ENCODE data around the gene FAM50B.

The FAM50B gene

DNA sequence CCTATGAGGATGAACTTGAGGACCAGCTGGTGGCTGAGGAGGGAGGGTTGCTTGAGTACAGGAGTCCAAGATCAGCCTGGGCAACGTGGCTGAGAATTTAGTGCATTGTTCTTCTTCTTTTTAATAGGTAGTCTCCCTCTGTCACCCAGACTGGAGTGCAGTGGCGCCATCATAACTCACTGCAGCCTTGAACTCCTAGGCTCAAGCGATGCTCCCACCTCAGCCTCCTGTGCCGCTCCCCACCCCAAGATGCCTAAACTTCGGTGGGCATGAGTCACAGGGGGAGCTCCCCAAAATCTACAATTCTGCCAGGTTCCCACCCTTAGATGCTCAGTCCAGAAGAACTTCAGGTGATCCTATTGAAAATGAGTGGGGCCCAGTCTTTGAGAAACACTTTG, 21.4 kb downstream of the FAM50B start:
- H3K4me3 ChIP-seq (ENCODE audit: low read depth, low read length) = no peak overlapping the region
- TF ChIP-seq, protein P1, sequence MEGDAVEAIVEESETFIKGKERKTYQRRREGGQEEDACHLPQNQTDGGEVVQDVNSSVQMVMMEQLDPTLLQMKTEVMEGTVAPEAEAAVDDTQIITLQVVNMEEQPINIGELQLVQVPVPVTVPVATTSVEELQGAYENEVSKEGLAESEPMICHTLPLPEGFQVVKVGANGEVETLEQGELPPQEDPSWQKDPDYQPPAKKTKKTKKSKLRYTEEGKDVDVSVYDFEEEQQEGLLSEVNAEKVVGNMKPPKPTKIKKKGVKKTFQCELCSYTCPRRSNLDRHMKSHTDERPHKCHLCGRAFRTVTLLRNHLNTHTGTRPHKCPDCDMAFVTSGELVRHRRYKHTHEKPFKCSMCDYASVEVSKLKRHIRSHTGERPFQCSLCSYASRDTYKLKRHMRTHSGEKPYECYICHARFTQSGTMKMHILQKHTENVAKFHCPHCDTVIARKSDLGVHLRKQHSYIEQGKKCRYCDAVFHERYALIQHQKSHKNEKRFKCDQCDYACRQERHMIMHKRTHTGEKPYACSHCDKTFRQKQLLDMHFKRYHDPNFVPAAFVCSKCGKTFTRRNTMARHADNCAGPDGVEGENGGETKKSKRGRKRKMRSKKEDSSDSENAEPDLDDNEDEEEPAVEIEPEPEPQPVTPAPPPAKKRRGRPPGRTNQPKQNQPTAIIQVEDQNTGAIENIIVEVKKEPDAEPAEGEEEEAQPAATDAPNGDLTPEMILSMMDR (IDR thresholded peaks at IDR 0.05; ENCODE audit: insufficient read depth, low read depth, low read length, missing control alignments) = no peak

DNA sequence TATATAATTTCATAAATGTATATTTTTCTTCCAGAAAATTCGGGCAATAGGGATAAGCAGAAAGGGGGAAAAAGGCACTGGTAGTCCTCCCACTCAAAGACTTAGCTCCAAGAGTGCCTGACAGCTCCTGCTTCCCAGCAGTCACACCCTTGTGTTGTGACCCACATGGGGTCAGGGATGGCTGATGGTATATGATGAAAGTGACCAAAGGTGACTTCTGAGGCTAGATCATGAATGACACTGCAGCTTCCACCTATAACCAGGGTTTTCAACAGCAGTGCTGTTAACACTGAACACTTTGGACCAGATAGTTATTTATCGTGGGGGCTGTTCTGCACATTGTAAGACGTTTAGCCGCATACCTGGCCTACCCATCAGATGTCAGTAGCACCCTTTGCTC, 22.3 kb downstream of the FAM50B start:
- no peak for DNase-seq (ENCODE audit: low read depth)
- TF ChIP-seq, protein P1 (IDR thresholded peaks at IDR 0.05; ENCODE audit: insufficient read depth, low read depth, low read length, missing control alignments) = no peak
- H3K4me3 ChIP-seq (ENCODE audit: low read depth, low read length) = no peak overlapping the region

More for the DNA sequence above, 21.4 kb downstream of the FAM50B start:
- DNase-seq (ENCODE audit: low read depth) = no peak

GRCh38 chr6:3871939-3872338, 22.8 kb downstream of the FAM50B start:
- TF ChIP-seq, protein P1 (IDR thresholded peaks at IDR 0.05; ENCODE audit: insufficient read depth, low read depth, low read length, missing control alignments) = no peak
- DNase-seq (ENCODE audit: low read depth) = no peak
- no peak overlapping the region for H3K4me3 ChIP-seq (ENCODE audit: low read depth, low read length)

- no peak for DNase-seq (ENCODE audit: low read depth)
- TF ChIP-seq, protein P1 (IDR thresholded peaks at IDR 0.05; ENCODE audit: insufficient read depth, low read depth, low read length, missing control alignments) = no peak
Measured at GRCh38 chr6:3872370-3872854, 23.2 kb downstream of the FAM50B start.

GRCh38 chr6:3873051-3873450, 23.9 kb downstream of the FAM50B start:
- TF ChIP-seq, protein P1 (IDR thresholded peaks at IDR 0.05; ENCODE audit: insufficient read depth, low read depth, low read length, missing control alignments) = no peak
- no peak overlapping the region for H3K4me3 ChIP-seq (ENCODE audit: low read depth, low read length)
- DNase-seq (ENCODE audit: low read depth) = no peak

More at GRCh38 chr6:3872370-3872854, 23.2 kb downstream of the FAM50B start:
- H3K4me3 ChIP-seq (ENCODE audit: low read depth, low read length) = no peak overlapping the region

DNA sequence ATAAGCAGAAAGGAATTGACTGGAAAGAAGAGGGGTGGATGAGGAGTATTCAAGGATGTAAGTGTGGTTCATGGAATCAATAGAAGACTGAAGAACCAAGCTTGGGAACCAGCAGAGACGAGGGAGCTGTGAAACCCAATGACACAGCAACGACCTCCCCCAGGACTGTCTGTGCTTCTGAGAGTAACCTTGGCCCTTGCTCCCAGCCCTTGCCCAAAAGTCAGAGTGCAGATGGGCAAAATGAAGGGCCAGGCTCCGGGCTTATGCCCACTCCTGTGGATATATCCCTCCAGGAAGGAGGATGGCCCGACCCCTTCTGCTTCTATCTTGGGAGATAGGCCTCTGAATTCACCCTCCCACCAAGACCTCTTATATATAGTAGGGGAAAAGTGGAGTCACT, 24.9 kb downstream of the FAM50B start:
- TF ChIP-seq, protein P1 (IDR thresholded peaks at IDR 0.05; ENCODE audit: insufficient read depth, low read depth, low read length, missing control alignments) = no peak
- DNase-seq (ENCODE audit: low read depth) = no peak
- no peak overlapping the region for H3K4me3 ChIP-seq (ENCODE audit: low read depth, low read length)

GRCh38 chr6:3875486-3875885, 26.3 kb downstream of the FAM50B start:
- TF ChIP-seq, protein P1 (IDR thresholded peaks at IDR 0.05; ENCODE audit: insufficient read depth, low read depth, low read length, missing control alignments) = no peak
- DNase-seq (ENCODE audit: low read depth) = no peak
- H3K4me3 ChIP-seq (ENCODE audit: low read depth, low read length) = no peak overlapping the region
